Parathyroid adenoma (tissue), 2 donors: ENCODE measurements around the gene TMEM150C.

Experiments used
- H2AFZ ChIP-seq: fragments of 300-600 bp; sonication (generic); one replicate; pipeline ENCODE4 v1.7.0; 2017; ENCODE audit warnings: antibody characterized with exemption, mild to moderate bottlenecking
- H3K27ac ChIP-seq: fragments of 300-600 bp; sonication (generic); one replicate; pipeline ENCODE4 v1.7.0; 2017
- H3K27me3 ChIP-seq: fragments of 300-600 bp; sonication (generic); one replicate; pipeline ENCODE4 v1.7.0; 2017; ENCODE audit warnings: low read length; ENCODE audit not compliant: control insufficient read depth, insufficient read depth
- H3K36me3 ChIP-seq: fragments of 300-600 bp; sonication (generic); one replicate; pipeline ENCODE4 v1.7.0; 2017; ENCODE audit warnings: low read length; ENCODE audit not compliant: control insufficient read depth, insufficient read depth
- H3K4me1 ChIP-seq: fragments of 300-600 bp; sonication (generic); one replicate; pipeline ENCODE4 v1.7.0; 2017; ENCODE audit warnings: control low read depth
- H3K4me2 ChIP-seq: fragments of 300-600 bp; sonication (generic); one replicate; pipeline ENCODE4 v1.7.0; 2017; ENCODE audit warnings: low read length
- H3K4me3 ChIP-seq: fragments of 300-600 bp; sonication (generic); one replicate; pipeline ENCODE4 v1.7.0; 2017; ENCODE audit warnings: low read depth, low read length
- H3K79me2 ChIP-seq: fragments of 300-600 bp; sonication (generic); one replicate; pipeline ENCODE4 v1.7.0; 2017; ENCODE audit warnings: control low read depth
- H3K9ac ChIP-seq: fragments of 300-600 bp; sonication (generic); one replicate; pipeline ENCODE4 v1.7.0; 2017; ENCODE audit warnings: mild to moderate bottlenecking
- H3K9me3 ChIP-seq: fragments of 300-600 bp; sonication (generic); one replicate; pipeline ENCODE4 v1.7.0; 2017; ENCODE audit warnings: low read length; ENCODE audit not compliant: control insufficient read depth
- TF ChIP-seq, protein P1 (sequence below): fragments of 300-600 bp; sonication (generic); IDR thresholded peaks from one replicate; pipeline ENCODE4 v1.7.0; 2017; ENCODE audit warnings: antibody characterized with exemption, mild to moderate bottlenecking
- donor health status: primary hyperparathyroidism.

The TMEM150C gene

DNA sequence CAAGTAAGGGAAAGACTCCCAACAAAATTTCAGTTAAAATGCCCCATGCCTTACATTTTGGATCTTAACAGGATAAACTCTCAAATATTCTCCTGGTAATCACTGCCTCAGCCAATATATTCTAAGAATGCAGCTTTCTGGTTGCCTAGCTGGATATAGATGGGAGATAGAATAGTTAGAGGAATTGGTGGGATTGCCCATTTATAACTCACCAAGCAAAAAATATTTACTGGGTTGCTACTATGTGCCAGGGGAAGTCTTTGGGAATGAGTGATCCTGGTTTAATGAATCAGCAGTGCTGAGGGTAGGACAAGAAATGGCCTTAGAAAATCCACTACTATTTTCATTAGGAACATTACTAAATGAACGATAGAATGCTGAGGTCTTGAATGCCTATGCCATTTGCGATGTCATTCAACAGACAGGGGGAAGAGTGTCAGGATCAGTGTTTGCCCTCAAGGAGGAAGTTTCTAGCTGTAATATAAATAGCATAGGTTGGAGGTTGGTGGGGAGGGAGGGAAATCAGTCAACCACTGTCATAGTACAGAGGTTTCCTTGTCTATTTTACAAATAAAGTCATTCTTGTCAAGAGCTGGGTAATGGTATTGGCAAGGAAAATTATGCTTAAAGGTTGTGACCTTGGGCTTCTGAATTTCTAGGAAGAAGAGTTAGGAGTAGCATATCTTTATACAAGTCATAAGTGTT lies 67.9 kb downstream of the TMEM150C start:
- TF ChIP-seq, protein P1, sequence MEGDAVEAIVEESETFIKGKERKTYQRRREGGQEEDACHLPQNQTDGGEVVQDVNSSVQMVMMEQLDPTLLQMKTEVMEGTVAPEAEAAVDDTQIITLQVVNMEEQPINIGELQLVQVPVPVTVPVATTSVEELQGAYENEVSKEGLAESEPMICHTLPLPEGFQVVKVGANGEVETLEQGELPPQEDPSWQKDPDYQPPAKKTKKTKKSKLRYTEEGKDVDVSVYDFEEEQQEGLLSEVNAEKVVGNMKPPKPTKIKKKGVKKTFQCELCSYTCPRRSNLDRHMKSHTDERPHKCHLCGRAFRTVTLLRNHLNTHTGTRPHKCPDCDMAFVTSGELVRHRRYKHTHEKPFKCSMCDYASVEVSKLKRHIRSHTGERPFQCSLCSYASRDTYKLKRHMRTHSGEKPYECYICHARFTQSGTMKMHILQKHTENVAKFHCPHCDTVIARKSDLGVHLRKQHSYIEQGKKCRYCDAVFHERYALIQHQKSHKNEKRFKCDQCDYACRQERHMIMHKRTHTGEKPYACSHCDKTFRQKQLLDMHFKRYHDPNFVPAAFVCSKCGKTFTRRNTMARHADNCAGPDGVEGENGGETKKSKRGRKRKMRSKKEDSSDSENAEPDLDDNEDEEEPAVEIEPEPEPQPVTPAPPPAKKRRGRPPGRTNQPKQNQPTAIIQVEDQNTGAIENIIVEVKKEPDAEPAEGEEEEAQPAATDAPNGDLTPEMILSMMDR, result no peak
- H3K4me2 ChIP-seq, result no peak overlapping the region
- H3K9ac ChIP-seq, result no peak overlapping the region

DNA sequence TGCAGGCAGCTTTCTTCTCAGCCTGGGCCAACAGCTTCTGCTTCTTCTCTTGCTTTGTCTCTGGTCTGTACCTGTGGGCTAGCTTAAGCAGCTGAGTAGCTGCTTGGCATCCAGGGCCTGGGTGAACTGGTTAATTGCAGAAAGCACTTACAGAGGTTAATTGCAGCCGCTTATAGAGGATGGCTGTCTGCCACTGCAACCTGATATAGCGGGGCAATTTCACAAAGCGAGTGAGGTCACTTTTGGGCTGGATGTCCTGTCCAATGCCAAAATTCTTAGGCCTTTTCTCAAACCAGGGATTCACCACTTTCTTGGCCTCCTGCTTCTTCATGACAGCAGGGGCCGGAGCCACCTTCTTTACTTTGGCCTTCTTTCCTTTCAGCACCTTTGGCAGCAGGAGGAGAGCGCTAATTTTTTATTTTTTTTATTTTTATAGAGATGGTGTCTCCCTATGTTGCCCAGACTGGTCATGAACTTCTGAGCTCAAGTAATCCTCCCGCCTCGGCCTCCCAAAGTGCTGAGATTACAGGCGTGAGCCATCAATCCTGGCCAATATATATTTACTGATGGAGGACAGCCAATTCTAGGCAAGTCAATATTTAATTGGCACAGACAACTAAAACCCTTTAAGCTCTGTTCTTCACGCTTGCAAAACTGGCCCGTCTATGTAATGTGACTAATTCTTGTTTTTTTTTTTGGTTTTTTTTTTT lies 70.4 kb downstream of the TMEM150C start:
- no peaks in the 10 kb centered on the region for H3K27me3 ChIP-seq
- no peaks in the 10 kb centered on the region for H3K9me3 ChIP-seq
- H3K27ac ChIP-seq, result no peak overlapping the region
- H3K9ac ChIP-seq, result no peak overlapping the region
- TF ChIP-seq, protein P1, result no peak
- no peak overlapping the region for H3K4me2 ChIP-seq
- no peaks in the 10 kb centered on the region for H3K36me3 ChIP-seq
- H3K4me3 ChIP-seq, result no peak overlapping the region
- H3K79me2 ChIP-seq, result no peaks in the 10 kb centered on the region
- no peaks in the 10 kb centered on the region for H3K4me1 ChIP-seq
- no peak overlapping the region for H2AFZ ChIP-seq

More for the DNA sequence above, 67.9 kb downstream of the TMEM150C start:
- no peaks in the 10 kb centered on the region for H3K9me3 ChIP-seq
- no peak overlapping the region for H3K27ac ChIP-seq
- no peaks in the 10 kb centered on the region for H3K79me2 ChIP-seq
- H2AFZ ChIP-seq, result no peak overlapping the region
- H3K36me3 ChIP-seq, result no peaks in the 10 kb centered on the region
- no peaks in the 10 kb centered on the region for H3K4me1 ChIP-seq
- H3K4me3 ChIP-seq, result no peak overlapping the region
- H3K27me3 ChIP-seq, result no peaks in the 10 kb centered on the region

DNA sequence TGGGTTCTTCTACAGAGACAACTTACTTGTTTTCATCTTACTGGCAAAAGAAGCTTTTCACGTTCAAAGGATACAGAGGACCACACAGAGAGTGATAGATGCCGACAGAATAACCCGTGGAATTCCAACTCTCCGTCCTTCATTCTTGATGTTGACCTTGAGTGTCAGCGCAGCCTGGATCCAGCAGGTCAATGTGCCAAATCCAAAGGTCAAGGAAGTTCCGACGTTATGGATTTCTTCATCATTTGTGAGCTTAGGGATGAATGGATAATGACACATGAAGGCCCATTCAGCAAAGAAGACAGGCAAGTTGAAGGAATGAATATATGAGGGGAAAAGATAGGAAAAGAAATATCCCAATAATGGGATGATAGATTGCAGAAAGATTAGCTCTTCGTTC lies 71.8 kb downstream of the TMEM150C start:
- TF ChIP-seq, protein P1, result no peak
- Histone ChIP-seq H3K9ac (no peak overlapping the region), H3K79me2 (no peaks in the 10 kb centered on the region), H3K9me3 (no peaks in the 10 kb centered on the region), H3K4me2 (no peak overlapping the region), H2AFZ (no peak overlapping the region), H3K4me1 (no peaks in the 10 kb centered on the region), H3K4me3 (no peak overlapping the region), H3K27me3 (no peaks in the 10 kb centered on the region), H3K36me3 (no peaks in the 10 kb centered on the region), H3K27ac (no peak overlapping the region)

GRCh38 chr4:82489076-82489475 lies 72.7 kb downstream of the TMEM150C start:
- no peak overlapping the region for H3K27ac ChIP-seq
- H3K79me2 ChIP-seq, result no peaks in the 10 kb centered on the region
- H3K4me3 ChIP-seq, result no peak overlapping the region
- no peaks in the 10 kb centered on the region for H3K9me3 ChIP-seq
- H3K9ac ChIP-seq, result no peak overlapping the region
- no peaks in the 10 kb centered on the region for H3K4me1 ChIP-seq
- H3K4me2 ChIP-seq, result no peak overlapping the region
- no peaks in the 10 kb centered on the region for H3K27me3 ChIP-seq
- no peak overlapping the region for H2AFZ ChIP-seq
- no peaks in the 10 kb centered on the region for H3K36me3 ChIP-seq
- TF ChIP-seq, protein P1, result no peak
